ENCODE data around the gene CYP2S1.

Gene CYP2S1

DNA sequence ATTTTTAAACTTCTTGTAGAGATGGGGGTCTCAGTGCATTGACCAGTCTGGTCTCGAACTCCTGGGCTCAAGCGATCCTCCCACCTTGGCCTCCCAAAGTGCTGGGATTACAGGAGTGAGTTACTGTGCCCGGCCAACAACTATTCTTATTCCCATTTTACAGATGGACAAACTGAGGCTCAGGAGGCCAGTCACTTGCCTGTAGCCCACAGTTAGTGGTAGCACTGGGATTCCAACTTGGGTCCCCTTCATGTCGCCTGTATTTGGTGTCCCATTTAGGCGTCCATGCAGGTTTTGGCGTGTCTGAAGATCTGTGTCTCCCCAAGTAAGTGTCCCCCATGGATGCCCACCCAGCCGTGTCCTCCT lies 25.2 kb downstream of the CYP2S1 start:
- peak overlapping the region; percentile 28 for H3K27ac ChIP-seq
- DNase-seq: no peak
- H3K36me3 ChIP-seq (replicated peaks): peaks cover 19% of the 10 kb centered on the region
- TF ChIP-seq, protein P1, sequence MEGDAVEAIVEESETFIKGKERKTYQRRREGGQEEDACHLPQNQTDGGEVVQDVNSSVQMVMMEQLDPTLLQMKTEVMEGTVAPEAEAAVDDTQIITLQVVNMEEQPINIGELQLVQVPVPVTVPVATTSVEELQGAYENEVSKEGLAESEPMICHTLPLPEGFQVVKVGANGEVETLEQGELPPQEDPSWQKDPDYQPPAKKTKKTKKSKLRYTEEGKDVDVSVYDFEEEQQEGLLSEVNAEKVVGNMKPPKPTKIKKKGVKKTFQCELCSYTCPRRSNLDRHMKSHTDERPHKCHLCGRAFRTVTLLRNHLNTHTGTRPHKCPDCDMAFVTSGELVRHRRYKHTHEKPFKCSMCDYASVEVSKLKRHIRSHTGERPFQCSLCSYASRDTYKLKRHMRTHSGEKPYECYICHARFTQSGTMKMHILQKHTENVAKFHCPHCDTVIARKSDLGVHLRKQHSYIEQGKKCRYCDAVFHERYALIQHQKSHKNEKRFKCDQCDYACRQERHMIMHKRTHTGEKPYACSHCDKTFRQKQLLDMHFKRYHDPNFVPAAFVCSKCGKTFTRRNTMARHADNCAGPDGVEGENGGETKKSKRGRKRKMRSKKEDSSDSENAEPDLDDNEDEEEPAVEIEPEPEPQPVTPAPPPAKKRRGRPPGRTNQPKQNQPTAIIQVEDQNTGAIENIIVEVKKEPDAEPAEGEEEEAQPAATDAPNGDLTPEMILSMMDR (IDR thresholded peaks at IDR 0.05; ENCODE audit: low read depth, low read length, missing control alignments): no peak
- in situ Hi-C loops (cut with HindIII; ENCODE audit: low pct_ligation_motif_present, low sequenced_read_pairs): no loop called here
- H3K4me3 ChIP-seq (ENCODE audit: low read depth, low read length): no peak overlapping the region
- no peaks in the 10 kb centered on the region for H3K27me3 ChIP-seq (replicated peaks)

- no peaks in the 10 kb centered on the region for H3K27me3 ChIP-seq (replicated peaks)
- TF ChIP-seq, protein P1 (IDR thresholded peaks at IDR 0.05; ENCODE audit: low read depth, low read length, missing control alignments): no peak
- peak within 1 kb of the TSS; percentile 70 for H3K27ac ChIP-seq
- H3K36me3 ChIP-seq (replicated peaks): peaks cover 19% of the 10 kb centered on the region
- H3K4me3 ChIP-seq (ENCODE audit: low read depth, low read length): peak within 1 kb of the TSS; percentile 80
- peak; percentile 83 for DNase-seq
- in situ Hi-C loops (cut with HindIII; ENCODE audit: low pct_ligation_motif_present, low sequenced_read_pairs): no loop called here
Observed at GRCh38 chr19:41218615-41219507, 25.8 kb downstream of the CYP2S1 start, which contains the start of gene AXL. AXL (plus strand) TSS chr19:41219223; CDS start chr19:41219393, 170 bp downstream.

DNA sequence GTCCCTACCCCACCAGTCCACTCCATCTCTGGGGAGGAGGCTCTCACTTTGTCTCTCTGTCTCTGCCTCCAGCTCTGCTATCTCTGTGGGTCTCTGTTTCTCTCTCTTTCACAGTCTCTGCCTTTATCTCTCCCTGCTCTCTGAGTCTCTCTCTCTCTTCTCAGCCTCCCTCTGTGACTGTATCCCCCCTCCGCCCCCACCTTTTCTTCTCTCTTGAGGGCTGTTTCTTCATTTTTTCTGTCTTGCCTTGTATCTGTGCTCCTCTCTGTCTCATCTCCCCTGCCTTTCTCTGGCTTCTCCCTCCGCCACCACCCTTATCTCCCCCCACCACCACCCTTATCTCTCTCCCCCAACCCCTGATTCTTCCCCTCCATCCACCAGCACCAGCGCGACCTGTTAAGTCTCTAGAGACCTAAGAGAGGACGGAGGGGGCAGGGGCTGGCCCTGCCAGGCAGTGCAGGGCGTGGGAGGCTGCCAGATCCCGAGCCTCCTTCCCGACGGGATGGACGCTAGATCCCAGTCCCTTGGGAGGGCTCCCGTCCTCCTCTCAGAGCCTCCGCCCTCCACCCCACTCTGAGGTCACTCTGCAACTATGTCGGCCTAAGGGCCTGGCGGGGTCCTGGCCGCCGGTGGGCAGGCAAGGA lies 27.0 kb downstream of the CYP2S1 start:
- peak overlapping the region; percentile 80 for H3K4me3 ChIP-seq (ENCODE audit: low read depth, low read length)
- peak; percentile 41 for DNase-seq

DNA sequence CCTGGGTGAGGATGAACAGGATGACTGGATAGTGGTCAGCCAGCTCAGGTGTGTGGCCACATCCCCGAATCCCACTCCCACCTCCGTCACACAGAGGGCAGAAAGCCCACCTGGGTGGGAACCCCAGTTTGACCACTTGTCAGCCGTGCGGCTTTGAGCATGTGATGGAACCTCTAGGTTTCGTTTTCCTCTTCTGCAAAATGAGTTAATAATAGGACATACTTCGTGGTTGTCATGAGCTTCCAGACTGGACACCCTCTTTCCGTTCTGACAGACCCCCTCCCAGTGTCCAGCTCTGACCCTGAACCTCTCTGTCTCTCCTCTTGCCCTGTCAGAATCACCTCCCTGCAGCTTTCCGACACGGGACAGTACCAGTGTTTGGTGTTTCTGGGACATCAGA lies 27.8 kb downstream of the CYP2S1 start:
- H3K27me3 ChIP-seq (replicated peaks): no peaks in the 10 kb centered on the region
- H3K4me3 ChIP-seq (ENCODE audit: low read depth, low read length): peak overlapping the region; percentile 80
- peaks cover 24% of the 10 kb centered on the region for H3K36me3 ChIP-seq (replicated peaks)
- TF ChIP-seq, protein P1 (IDR thresholded peaks at IDR 0.05; ENCODE audit: low read depth, low read length, missing control alignments): peak; percentile 1
- peak overlapping the region; percentile 70 for H3K27ac ChIP-seq
- in situ Hi-C loops (cut with HindIII; ENCODE audit: low pct_ligation_motif_present, low sequenced_read_pairs): no loop called here
- DNase-seq: no peak

More for the DNA sequence above, 27.0 kb downstream of the CYP2S1 start:
- in situ Hi-C loops (cut with HindIII; ENCODE audit: low pct_ligation_motif_present, low sequenced_read_pairs): no loop called here
- Histone ChIP-seq H3K36me3 (replicated peaks) (peaks cover 24% of the 10 kb centered on the region), H3K27me3 (replicated peaks) (no peaks in the 10 kb centered on the region), H3K27ac (peak overlapping the region; percentile 70)
- TF ChIP-seq, protein P1 (IDR thresholded peaks at IDR 0.05; ENCODE audit: low read depth, low read length, missing control alignments): no peak

- TF ChIP-seq, protein P1 (IDR thresholded peaks at IDR 0.05; ENCODE audit: low read depth, low read length, missing control alignments): no peak
- no peaks in the 10 kb centered on the region for H3K27me3 ChIP-seq (replicated peaks)
- peaks cover 30% of the 10 kb centered on the region for H3K36me3 ChIP-seq (replicated peaks)
- peak overlapping the region; percentile 16 for H3K27ac ChIP-seq
- DNase-seq: no peak
- peak overlapping the region; percentile 80 for H3K4me3 ChIP-seq (ENCODE audit: low read depth, low read length)
- in situ Hi-C loops (cut with HindIII; ENCODE audit: low pct_ligation_motif_present, low sequenced_read_pairs): no loop called here
Observed at GRCh38 chr19:41221514-41222205, 28.6 kb downstream of the CYP2S1 start.
